Testis (tissue), 3 donors: ENCODE data around the gene GRID1. TPM values are rescaled to one million over a fixed set of nuclear protein-coding genes. Genes with fewer than 3 reads are reported as not detected.

ENCODE experiments used
- DNase-seq: peaks from one replicate; pipeline ENCODE4 v3.0.0-alpha.2; 2019
- H3K27ac ChIP-seq, 2 donors: fragments of 200-600 bp; sonication (generic); one replicate each; pipeline ENCODE4 v1.5.1; 2019
- H3K27me3 ChIP-seq: fragments of 200-600 bp; sonication (generic); one replicate; pipeline ENCODE4 v1.5.1; 2019
- H3K36me3 ChIP-seq: fragments of 200-600 bp; sonication (generic); one replicate; pipeline ENCODE4 v1.5.1; 2017; ENCODE audit warnings: low read depth; ENCODE audit errors: missing control alignments
- H3K4me1 ChIP-seq: fragments of 200-600 bp; sonication (generic); one replicate; pipeline ENCODE4 v1.5.1; 2019
- H3K4me3 ChIP-seq, 2 donors: fragments of 200-600 bp; sonication (generic); one replicate each; pipeline ENCODE4 v1.5.1; 2017 to 2019
- H3K9me3 ChIP-seq: fragments of 200-600 bp; sonication (generic); one replicate; pipeline ENCODE4 v1.5.1; 2017
- CTCF ChIP-seq, 3 experiments: fragments of 450-650 bp in 2 of 3; fragments of 200-600 bp in 1 of 3; sonication (generic) in 1 of 3; IDR thresholded peaks; one replicate each; pipeline ENCODE4 v1.5.1; 2016 to 2019; ENCODE audit warnings: antibody characterized with exemption in 3 of 3, mild to moderate bottlenecking in 2 of 3, moderate library complexity in 1 of 3
- POLR2A ChIP-seq: fragments of 450-650 bp; IDR thresholded peaks from one replicate; pipeline ENCODE4 v1.6.1; 2017; ENCODE audit warnings: antibody characterized with exemption, mild to moderate bottlenecking, moderate library complexity
- WGBS, 2 donors: methylation state at CpG; one replicate each; pipeline ENCODE4 v1.1.5; 2018; 5-methylcytosine and 5-hydroxymethylcytosine counted together
- intact Hi-C: fragments of 100-400 bp; cut with DNase I; formaldehyde crosslinking; loops from one replicate; pipeline ENCODE4 v1.15.1; 2023; ENCODE audit warnings: low total_unique reads
- polyA plus RNA-seq: library from polyadenylated mRNA; stranded (reverse); fragments of 350-450 nt; fragmentation: Illumina TruSeq; extraction: RNeasy Lipid Tissue Mini Kit (QIAGEN cat#74804); gene quantifications from one replicate; pipeline ENCODE4 v1.2.3, GENCODE V29; 2014; ENCODE audit warnings: low read depth, low replicate concordance; ENCODE audit not compliant: insufficient read depth
- total RNA-seq, 2 donors: library from RNA; depleted of rRNA; stranded (reverse); fragments of >200 nt; gene quantifications; one replicate each; pipeline ENCODE4 v1.2.3, GENCODE V29; 2016

GRID1 gene
- total and polyA plus RNA-seq, 3 donors from 2014 or later: 7.4 to 16.7 (median 8.1) TPM

- Histone ChIP-seq H3K4me3 (no peak overlapping the region), H3K27ac (no peak overlapping the region), H3K27me3 (no peaks in the 10 kb centered on the region), H3K4me1 (no peaks in the 10 kb centered on the region), H3K36me3 (no peaks in the 10 kb centered on the region), H3K9me3 (no peaks in the 10 kb centered on the region)
- WGBS, 2 donors: 63 to 88% methylated on average over 2 of the region's 2 CpGs
- DNase-seq: no peak
- TF ChIP-seq CTCF (IDR thresholded peaks at IDR 0.05): no peak
- no peak for TF ChIP-seq POLR2A
- intact Hi-C loops: no loop called here
Observed at GRCh38 chr10:85888559-85888958, 478.0 kb downstream of the GRID1 start.

GRCh38 chr10:85888004-85888403 lies 478.6 kb downstream of the GRID1 start:
- Histone ChIP-seq H3K27me3 (no peaks in the 10 kb centered on the region), H3K27ac (no peak overlapping the region), H3K9me3 (no peaks in the 10 kb centered on the region), H3K4me1 (no peaks in the 10 kb centered on the region), H3K4me3 (no peak overlapping the region), H3K36me3 (no peaks in the 10 kb centered on the region)
- TF ChIP-seq CTCF (IDR thresholded peaks at IDR 0.05) (no peak), POLR2A (no peak)
- intact Hi-C loops: no loop called here
- DNase-seq: no peak
- 56 to 69% methylated on average over 3 of the region's 3 CpGs for WGBS, 2 donors

GRCh38 chr10:85874208-85874607 lies 492.4 kb downstream of the GRID1 start:
- Histone ChIP-seq H3K27me3 (no peaks in the 10 kb centered on the region), H3K9me3 (no peaks in the 10 kb centered on the region), H3K27ac (no peak overlapping the region), H3K4me1 (no peaks in the 10 kb centered on the region), H3K4me3 (no peak overlapping the region), H3K36me3 (no peaks in the 10 kb centered on the region)
- no peak for DNase-seq
- TF ChIP-seq POLR2A: no peak
- TF ChIP-seq CTCF (IDR thresholded peaks at IDR 0.05): no peak
- intact Hi-C loops: no loop called here

- no peaks in the 10 kb centered on the region for H3K36me3 ChIP-seq
- no peak overlapping the region for H3K4me3 ChIP-seq
- 89 to 97% methylated on average over 3 of the region's 3 CpGs for WGBS, 2 donors
- no peaks in the 10 kb centered on the region for H3K4me1 ChIP-seq
- no peaks in the 10 kb centered on the region for H3K27me3 ChIP-seq
- H3K27ac ChIP-seq: no peak overlapping the region
- H3K9me3 ChIP-seq: no peaks in the 10 kb centered on the region
- TF ChIP-seq CTCF (IDR thresholded peaks at IDR 0.05) (no peak), POLR2A (no peak)
- no peak for DNase-seq
- intact Hi-C loops: no loop called here
Observed at GRCh38 chr10:85873063-85873462, 493.5 kb downstream of the GRID1 start.

- Histone ChIP-seq H3K36me3 (no peaks in the 10 kb centered on the region), H3K27ac (no peak overlapping the region), H3K4me1 (no peaks in the 10 kb centered on the region), H3K9me3 (no peaks in the 10 kb centered on the region), H3K27me3 (no peaks in the 10 kb centered on the region), H3K4me3 (no peak overlapping the region)
- no peak for DNase-seq
- WGBS, 2 donors: 89 to 91% methylated on average over 10 to 11 of the region's 11 CpGs
- intact Hi-C loops: no loop called here
- no peak for TF ChIP-seq POLR2A
- TF ChIP-seq CTCF (IDR thresholded peaks at IDR 0.05): no peak
Observed at GRCh38 chr10:85868627-85869499, 497.7 kb downstream of the GRID1 start.
